ENCODE results near the gene GPX7. TPM values are rescaled to one million over a fixed set of nuclear protein-coding genes. Genes with fewer than 3 reads are reported as not detected.

GPX7 gene
- total RNA-seq, 2 donors from 2014 or later: 17.8 to 23.7 TPM

DNA sequence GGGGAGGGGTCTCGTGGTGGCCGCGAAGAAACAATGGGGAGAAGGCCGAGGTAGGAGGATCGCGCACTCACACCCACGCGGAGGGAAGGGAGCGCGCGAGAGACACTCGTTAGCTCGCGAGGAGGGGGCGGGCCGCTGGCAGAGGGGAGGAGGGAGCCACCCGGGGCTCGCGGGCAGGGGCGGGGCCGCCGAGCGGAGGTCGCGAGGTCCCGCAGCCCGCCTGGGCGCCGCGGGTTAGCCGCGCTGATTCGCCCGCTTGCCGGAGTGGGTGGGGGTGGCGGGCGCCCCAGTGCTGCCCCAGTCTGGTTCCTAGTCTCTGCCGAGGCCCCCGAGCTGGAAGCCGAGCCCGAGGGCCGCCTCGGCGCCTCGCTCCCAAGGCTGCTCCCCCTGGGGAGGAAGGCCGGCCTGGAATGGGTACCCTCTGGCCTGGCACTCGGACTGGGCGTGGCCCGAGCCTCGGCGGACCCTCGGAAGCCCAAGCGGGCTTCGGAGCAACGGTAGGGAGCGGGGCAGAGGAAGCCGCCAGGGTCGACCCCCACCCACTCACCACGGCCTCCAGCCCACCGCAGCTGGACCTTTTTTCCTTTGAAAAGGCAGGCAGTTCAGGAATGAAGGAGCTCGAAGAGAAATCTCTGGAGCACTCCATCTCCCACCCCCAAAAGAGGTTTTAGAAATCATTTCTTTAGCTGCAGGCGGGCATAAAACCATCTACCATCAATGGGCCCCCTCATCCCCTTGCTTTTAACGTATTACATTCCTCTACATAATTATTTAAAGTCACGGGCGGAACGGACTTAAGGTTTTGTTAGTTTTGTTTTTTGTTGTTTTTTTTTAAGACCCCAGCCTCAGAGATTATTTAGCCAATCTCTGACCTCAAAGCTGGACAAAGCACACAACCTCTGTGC lies 48.6 kb upstream of the GPX7 start:
- peaks cover 4% of the 10 kb centered on the region for H3K36me3 ChIP-seq (ENCODE audit: control insufficient read depth, insufficient read depth, low read length)
- DNase-seq: peak; percentile 93
- peaks cover 12% of the 10 kb centered on the region for H3K4me1 ChIP-seq (ENCODE audit: control insufficient read depth, insufficient read depth, low read length)
- H3K9ac ChIP-seq (ENCODE audit: extremely low read depth, low read length, poor library complexity, severe bottlenecking): peak overlapping the region; percentile 81
- H3K4me1 Mint-ChIP-seq: peaks cover 42% of the 10 kb centered on the region
- H3K9me3 ChIP-seq (ENCODE audit: control insufficient read depth, low read length): no peaks in the 10 kb centered on the region
- TF ChIP-seq CTCF (conservative IDR thresholded peaks at IDR 0.05): no peak
- peak overlapping the region; percentile 99 for H3K4me3 ChIP-seq (ENCODE audit: low read length)
- 0% methylated on average over 9 to 66 of the region's 66 CpGs for WGBS, 2 experiments (ENCODE audit: insufficient coverage in 1 of 2, insufficient read length in 1 of 2)
- H3K9me3 Mint-ChIP-seq: no peaks in the 10 kb centered on the region
- H3K27ac ChIP-seq (ENCODE audit: low read depth, low read length): peak overlapping the region; percentile 93
- H3K4me3 Mint-ChIP-seq: no peak overlapping the region
- peak overlapping the region; percentile 90 for H3K27ac Mint-ChIP-seq
- no peaks in the 10 kb centered on the region for H3K27me3 Mint-ChIP-seq (ENCODE audit: insufficient read depth)
- H3K36me3 Mint-ChIP-seq (ENCODE audit: low read depth): no peaks in the 10 kb centered on the region
- H3K27me3 ChIP-seq (ENCODE audit: control insufficient read depth, insufficient read depth, low read length, poor library complexity, severe bottlenecking): no peaks in the 10 kb centered on the region

DNA sequence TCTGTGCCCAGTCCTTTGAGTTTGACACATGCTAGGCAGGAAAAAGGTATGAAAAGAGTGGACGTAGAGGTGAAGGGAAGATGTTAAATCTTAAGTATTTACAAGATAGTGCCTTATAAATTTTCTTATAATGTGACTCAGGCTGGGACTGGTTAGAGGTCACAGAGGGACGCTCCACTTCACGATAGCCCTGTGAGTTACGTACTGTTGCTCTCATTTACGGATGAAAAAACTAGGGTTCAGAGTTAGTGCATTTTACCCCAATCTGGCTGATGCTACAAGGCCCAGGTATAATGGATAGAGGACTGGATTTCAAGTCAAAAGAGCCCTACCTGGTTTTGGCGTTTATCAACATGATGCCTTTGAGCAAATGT lies 47.9 kb upstream of the GPX7 start:
- H3K27ac Mint-ChIP-seq: peak overlapping the region; percentile 90
- Histone ChIP-seq H3K27me3 (ENCODE audit: control insufficient read depth, insufficient read depth, low read length, poor library complexity, severe bottlenecking) (no peaks in the 10 kb centered on the region), H3K9me3 (ENCODE audit: control insufficient read depth, low read length) (no peaks in the 10 kb centered on the region), H3K4me3 (ENCODE audit: low read length) (peak overlapping the region; percentile 99), H3K36me3 (ENCODE audit: control insufficient read depth, insufficient read depth, low read length) (peaks cover 4% of the 10 kb centered on the region), H3K27ac (ENCODE audit: low read depth, low read length) (peak overlapping the region; percentile 93), H3K9ac (ENCODE audit: extremely low read depth, low read length, poor library complexity, severe bottlenecking) (peak overlapping the region; percentile 81), H3K4me1 (ENCODE audit: control insufficient read depth, insufficient read depth, low read length) (peaks cover 12% of the 10 kb centered on the region)
- H3K27me3 Mint-ChIP-seq (ENCODE audit: insufficient read depth): no peaks in the 10 kb centered on the region
- peak; percentile 45 for DNase-seq
- no peak overlapping the region for H3K4me3 Mint-ChIP-seq
- no peak for TF ChIP-seq CTCF (conservative IDR thresholded peaks at IDR 0.05)
- H3K4me1 Mint-ChIP-seq: peaks cover 36% of the 10 kb centered on the region
- H3K9me3 Mint-ChIP-seq: no peaks in the 10 kb centered on the region
- no peaks in the 10 kb centered on the region for H3K36me3 Mint-ChIP-seq (ENCODE audit: low read depth)
- 19 to 34% methylated on average over 5 to 6 of the region's 6 CpGs for WGBS, 2 experiments (ENCODE audit: insufficient coverage in 1 of 2, insufficient read length in 1 of 2)

DNA sequence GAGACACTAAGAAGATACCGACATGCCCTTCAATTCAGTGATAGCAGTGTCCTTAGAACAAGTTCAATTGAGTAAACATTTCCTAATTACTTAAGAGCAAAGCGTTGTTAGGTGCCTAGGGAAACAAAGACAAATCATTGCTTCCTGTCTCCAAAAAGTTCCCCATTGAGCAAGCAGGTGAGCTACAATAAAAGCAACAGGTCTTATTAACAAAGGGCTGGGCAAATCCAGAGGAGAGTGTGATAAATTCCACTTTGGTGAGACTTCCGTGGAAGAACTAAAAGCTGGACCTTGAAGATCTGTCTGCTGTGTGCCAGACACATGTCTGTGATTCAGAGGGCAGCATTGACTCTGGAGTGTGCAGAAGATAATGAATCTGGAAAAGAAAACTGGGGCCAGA lies 47.4 kb upstream of the GPX7 start:
- WGBS, 2 experiments (ENCODE audit: insufficient coverage in 1 of 2, insufficient read length in 1 of 2): 13 to 34% methylated on average over 2 to 3 of the region's 3 CpGs
- Histone ChIP-seq H3K36me3 (ENCODE audit: control insufficient read depth, insufficient read depth, low read length) (peaks cover 4% of the 10 kb centered on the region), H3K4me1 (ENCODE audit: control insufficient read depth, insufficient read depth, low read length) (peaks cover 12% of the 10 kb centered on the region), H3K27ac (ENCODE audit: low read depth, low read length) (no peak overlapping the region), H3K9ac (ENCODE audit: extremely low read depth, low read length, poor library complexity, severe bottlenecking) (peak overlapping the region; percentile 81), H3K4me3 (ENCODE audit: low read length) (peak overlapping the region; percentile 99), H3K9me3 (ENCODE audit: control insufficient read depth, low read length) (peaks cover under 1% of the 10 kb centered on the region), H3K27me3 (ENCODE audit: control insufficient read depth, insufficient read depth, low read length, poor library complexity, severe bottlenecking) (no peaks in the 10 kb centered on the region)
- Mint-ChIP-seq H3K9me3 (no peaks in the 10 kb centered on the region), H3K36me3 (ENCODE audit: low read depth) (no peaks in the 10 kb centered on the region), H3K27me3 (ENCODE audit: insufficient read depth) (no peaks in the 10 kb centered on the region), H3K4me3 (no peak overlapping the region), H3K27ac (peak overlapping the region; percentile 90), H3K4me1 (peaks cover 31% of the 10 kb centered on the region)
- no peak for TF ChIP-seq CTCF (conservative IDR thresholded peaks at IDR 0.05)
- peak; percentile 46 for DNase-seq

Data from endodermal cell (in vitro differentiated cells).